GM23248 (cell line): Measurements from ENCODE around the gene LMF1.

ENCODE experiments used
- EZH2 ChIP-seq: fragments of 200-600 bp; sonication (generic); IDR thresholded peaks from 2 replicates; pipeline ENCODE4 v1.6.1; 2018; ENCODE audit warnings: antibody characterized with exemption, mild to moderate bottlenecking; ENCODE audit not compliant: insufficient read depth, poor library complexity, severe bottlenecking
- EZH2phosphoT487 ChIP-seq: fragments of 200-600 bp; sonication (generic); IDR thresholded peaks from 2 replicates; pipeline ENCODE4 v1.6.1; 2018; ENCODE audit warnings: antibody characterized with exemption, moderate library complexity, mild to moderate bottlenecking, low read depth; ENCODE audit not compliant: insufficient read depth

DNA sequence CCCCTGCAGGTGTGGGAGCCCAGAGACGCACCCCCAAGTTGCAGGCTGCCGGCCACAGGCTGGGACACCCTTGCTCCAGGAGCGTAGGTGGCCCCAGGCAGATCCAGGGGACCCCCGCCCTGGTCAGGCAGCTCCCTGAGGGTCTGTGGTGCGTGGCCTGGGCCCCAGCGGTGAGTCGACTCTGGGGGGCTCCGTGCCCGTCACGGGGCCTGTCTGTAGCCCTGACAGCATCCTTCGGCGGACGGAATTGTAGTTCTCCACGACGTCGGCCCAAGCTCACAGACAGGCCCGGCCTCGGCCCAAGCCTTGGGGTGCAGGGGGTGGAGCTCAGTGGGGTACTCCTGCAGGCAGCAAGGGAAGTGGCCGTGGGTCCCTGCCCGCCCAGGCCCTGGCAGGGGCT is 82.9 kb downstream of the LMF1 start:
- TF ChIP-seq EZH2 (no peak), EZH2phosphoT487 (no peak)
